B cell (primary cell): ENCODE measurements around the gene PPP1R12B. TPM values are rescaled to one million over a fixed set of nuclear protein-coding genes. Genes with fewer than 3 reads are reported as not detected.

Source experiments
- ATAC-seq: fragments of 200-7000 bp; cut with Tn5 transposase; one replicate; pipeline ENCODE4 v1.10.0; 2021; ENCODE audit warnings: low read depth, mild to moderate bottlenecking, moderate number of reproducible peaks, moderate library complexity
- CTCF ChIA-PET: fragments of 350-600 bp; sonication (Branson Sonifier 250); formaldehyde crosslinking; loops from one replicate; lab custom pipeline; 2021; ENCODE audit warnings: antibody characterized with exemption, inconsistent platforms; lab: Charles Lee
- POLR2A ChIA-PET: fragments of 350-600 bp; sonication (Branson Sonifier 250); formaldehyde crosslinking; loops from one replicate; lab custom pipeline; 2021; ENCODE audit warnings: antibody characterized with exemption; lab: Charles Lee
- DNase-seq: peaks from one replicate; pipeline ENCODE4 v3.0.0; 2013
- H2AFZ ChIP-seq: 2 replicates; pipeline ENCODE4 v1.6.1; 2012; ENCODE audit warnings: mild to moderate bottlenecking, low read depth, low read length; ENCODE audit not compliant: insufficient read depth, poor library complexity, severe bottlenecking
- H3K27ac ChIP-seq, 2 donors: 1 replicate in 1 of 2; 2 replicates in 1 of 2; pipeline ENCODE4 v1.5.1; 2012 to 2013; ENCODE audit warnings: low read length in 2 of 2, mild to moderate bottlenecking in 2 of 2, moderate library complexity in 1 of 2
- H3K27me3 ChIP-seq, 4 experiments: fragments of 200-600 bp in 1 of 4; sonication (generic) in 1 of 4; replicated peaks in 1 of 4; 1 replicate in 2 of 4; 2 replicates in 2 of 4; pipeline versions ENCODE4 v1.6.1 to v1.7.0; 2013 to 2016; ENCODE audit warnings: low read length in 3 of 4, mild to moderate bottlenecking in 2 of 4, mixed read lengths in 1 of 4, moderate library complexity in 1 of 4; ENCODE audit not compliant: insufficient read depth in 4 of 4, control insufficient read depth in 3 of 4; ENCODE audit errors: control extremely low read depth in 1 of 4
- H3K36me3 ChIP-seq, 2 experiments: replicated peaks in 1 of 2; 1 replicate in 1 of 2; 2 replicates in 1 of 2; pipeline versions ENCODE4 v1.6.1 to v1.7.1; 2013; ENCODE audit warnings: low read length in 1 of 2; ENCODE audit not compliant: insufficient read depth in 2 of 2, control insufficient read depth in 1 of 2; ENCODE audit errors: control extremely low read depth in 1 of 2, extremely low read depth in 1 of 2
- H3K4me1 ChIP-seq, 2 donors: fragments of 200-600 bp in 1 of 2; sonication (generic) in 1 of 2; 1 replicate in 1 of 2; 2 replicates in 1 of 2; pipeline versions ENCODE4 v1.5.1 to v1.6.1; 2013 to 2017; ENCODE audit warnings: low read length in 2 of 2; ENCODE audit not compliant: control insufficient read depth in 2 of 2, insufficient read depth in 2 of 2
- H3K4me2 ChIP-seq: replicated peaks from 2 replicates; pipeline ENCODE3; 2012; ENCODE audit warnings: mild to moderate bottlenecking, low read depth, low read length; ENCODE audit not compliant: poor library complexity, severe bottlenecking
- H3K4me3 ChIP-seq, 5 experiments: fragments of 200-600 bp in 1 of 5; sonication (generic) in 1 of 5; 1 replicate in 3 of 5; 2 replicates in 2 of 5; pipeline versions ENCODE4 v1.5.1 to v1.7.0; 2011 to 2016; ENCODE audit warnings: low read length in 4 of 5, mild to moderate bottlenecking in 4 of 5, low read depth in 2 of 5, control low read depth in 1 of 5, moderate library complexity in 1 of 5; ENCODE audit not compliant: insufficient read depth in 1 of 5; ENCODE audit errors: control extremely low read depth in 1 of 5, extremely low read depth in 1 of 5
- H3K79me2 ChIP-seq: fragments of 200-600 bp; sonication (generic); one replicate; pipeline ENCODE4 v1.6.0; 2016; ENCODE audit warnings: low read length; ENCODE audit not compliant: control insufficient read depth, insufficient read depth
- H3K9ac ChIP-seq: fragments of 200-600 bp; sonication (generic); 2 replicates; pipeline ENCODE4 v1.6.1; 2017; ENCODE audit warnings: mild to moderate bottlenecking, low read length, moderate library complexity
- H3K9me3 ChIP-seq, 3 donors: one replicate each; pipeline versions ENCODE4 v1.6.1 to v1.7.1; 2013; ENCODE audit warnings: low read length in 2 of 3; ENCODE audit not compliant: control insufficient read depth in 2 of 3, insufficient read depth in 1 of 3; ENCODE audit errors: control extremely low read depth in 1 of 3
- H4K20me1 ChIP-seq: 2 replicates; pipeline ENCODE4 v1.6.0; 2012; ENCODE audit warnings: mild to moderate bottlenecking, low read length; ENCODE audit not compliant: insufficient read depth, control insufficient read depth, poor library complexity, severe bottlenecking
- H3K27ac Mint-ChIP-seq: one replicate; pipeline ENCODE4 v1.8.0; 2021; ENCODE audit warnings: mixed read lengths
- H3K27me3 Mint-ChIP-seq: one replicate; pipeline ENCODE4 v1.8.0; 2021; ENCODE audit warnings: mixed read lengths
- H3K4me1 Mint-ChIP-seq: one replicate; pipeline ENCODE4 v1.8.0; 2021; ENCODE audit warnings: mixed read lengths
- H3K4me3 Mint-ChIP-seq: one replicate; pipeline ENCODE4 v1.8.0; 2021; ENCODE audit warnings: mixed read lengths
- H3K9me3 Mint-ChIP-seq: one replicate; pipeline ENCODE4 v1.8.0; 2022; ENCODE audit warnings: mixed read lengths; ENCODE audit not compliant: insufficient read depth
- CTCF ChIP-seq: fragments of 200-600 bp; IDR thresholded peaks from one replicate; pipeline ENCODE4 v1.8.0; 2022; ENCODE audit warnings: antibody characterized with exemption, mild to moderate bottlenecking
- EZH2 ChIP-seq: IDR thresholded peaks from 2 replicates; pipeline ENCODE4 v1.6.1; 2012; ENCODE audit warnings: borderline replicate concordance, low read depth, mild to moderate bottlenecking, moderate library complexity, low read length; ENCODE audit not compliant: insufficient read depth, poor library complexity, severe bottlenecking
- WGBS: methylation state at CpG from one replicate; pipeline ENCODE4 v1.1.5; 2013; ENCODE audit warnings: missing lambda C conversion rate; ENCODE audit not compliant: insufficient coverage; 5-methylcytosine and 5-hydroxymethylcytosine counted together
- intact Hi-C: fragments of 100-400 bp; cut with micrococcal nuclease; formaldehyde crosslinking; loops from one replicate; pipeline ENCODE4 v1.10.0; 2022
- polyA plus RNA-seq: library from polyadenylated mRNA; depleted of rRNA; stranded (reverse); fragments of >200 nt; gene quantifications from 2 replicates; pipeline ENCODE4 v1.2.3, GENCODE V29; 2012
- total RNA-seq, 2 donors: library from RNA; stranded (reverse); fragments of 120-200 nt in 1 of 2; gene quantifications; 1 replicate in 1 of 2; 2 replicates in 1 of 2; pipeline versions ENCODE4 v1.2.3 to v1.2.4, GENCODE V29; 2013 to 2022

PPP1R12B gene
- total and polyA plus RNA-seq, 2 donors (not counting 1 experiment from before 2014, with no cell fraction given) = 7.1 to 49.6 TPM

GRCh38 chr1:202310071-202310725 lies 38.3 kb upstream of the PPP1R12B start:
- DNase-seq = no peak
- Histone ChIP-seq H3K27me3 (peaks cover 0 to 9% (median 4%) of the 10 kb centered on the region in 4 experiments), H3K79me2 (no peaks in the 10 kb centered on the region), H3K4me1 (no peaks in the 10 kb centered on the region), H3K9ac (no peak overlapping the region), H3K27ac (no peak overlapping the region), H3K4me3 (no peak overlapping the region), H2AFZ (no peak overlapping the region), H4K20me1 (no peaks in the 10 kb centered on the region), H3K4me2 (no peak overlapping the region), H3K9me3 (no peaks in the 10 kb centered on the region), H3K36me3 (no peaks in the 10 kb centered on the region)
- H3K4me1 Mint-ChIP-seq = no peaks in the 10 kb centered on the region
- CTCF ChIA-PET = interaction anchor here (2.0 kb wide), 1 partner anchor 117 kb away, joined by 8 read pairs; the partner anchor contains the start of gene LGR6
- POLR2A ChIA-PET = no interaction called here
- no peak overlapping the region for H3K27ac Mint-ChIP-seq
- H3K4me3 Mint-ChIP-seq = no peak overlapping the region
- intact Hi-C loops = no loop called here
- ATAC-seq = no peak
- no peak for TF ChIP-seq EZH2
- TF ChIP-seq CTCF = no peak
- peaks cover 14% of the 10 kb centered on the region for H3K27me3 Mint-ChIP-seq
- H3K9me3 Mint-ChIP-seq = no peaks in the 10 kb centered on the region

GRCh38 chr1:202310746-202311145 lies 37.8 kb upstream of the PPP1R12B start:
- TF ChIP-seq CTCF (no peak), EZH2 (no peak)
- no peaks in the 10 kb centered on the region for H3K9me3 ChIP-seq
- H3K9ac ChIP-seq = no peak overlapping the region
- H3K4me3 ChIP-seq = no peak overlapping the region
- H3K79me2 ChIP-seq = no peaks in the 10 kb centered on the region
- no peaks in the 10 kb centered on the region for H4K20me1 ChIP-seq
- H3K27ac Mint-ChIP-seq = no peak overlapping the region
- H3K4me1 ChIP-seq = no peaks in the 10 kb centered on the region
- DNase-seq (no peak), ATAC-seq (no peak)
- no peaks in the 10 kb centered on the region for H3K4me1 Mint-ChIP-seq
- peaks cover 14% of the 10 kb centered on the region for H3K27me3 Mint-ChIP-seq
- 87% methylated on average over 2 of the region's 3 CpGs for WGBS
- CTCF ChIA-PET = interaction anchor here (7.1 kb wide), 1 partner anchor 118 kb away, joined by 63 read pairs; the partner anchor contains the start of gene LGR6
- H3K4me3 Mint-ChIP-seq = no peak overlapping the region
- H3K27me3 ChIP-seq = peaks cover 0 to 9% (median 4%) of the 10 kb centered on the region in 4 experiments
- H3K4me2 ChIP-seq = no peak overlapping the region
- H3K9me3 Mint-ChIP-seq = no peaks in the 10 kb centered on the region
- no peak overlapping the region for H3K27ac ChIP-seq
- no peak overlapping the region for H2AFZ ChIP-seq
- intact Hi-C loops = no loop called here
- H3K36me3 ChIP-seq = no peaks in the 10 kb centered on the region
- POLR2A ChIA-PET = no interaction called here
